GM21515 (cell line): ENCODE data around the gene GNAI3.

Experiments
- ATAC-seq: cut with Tn5 transposase; IDR thresholded peaks from one replicate; pipeline ENCODE4 v1.9.1; 2021; ENCODE audit not compliant: unreplicated experiment

Gene GNAI3

DNA sequence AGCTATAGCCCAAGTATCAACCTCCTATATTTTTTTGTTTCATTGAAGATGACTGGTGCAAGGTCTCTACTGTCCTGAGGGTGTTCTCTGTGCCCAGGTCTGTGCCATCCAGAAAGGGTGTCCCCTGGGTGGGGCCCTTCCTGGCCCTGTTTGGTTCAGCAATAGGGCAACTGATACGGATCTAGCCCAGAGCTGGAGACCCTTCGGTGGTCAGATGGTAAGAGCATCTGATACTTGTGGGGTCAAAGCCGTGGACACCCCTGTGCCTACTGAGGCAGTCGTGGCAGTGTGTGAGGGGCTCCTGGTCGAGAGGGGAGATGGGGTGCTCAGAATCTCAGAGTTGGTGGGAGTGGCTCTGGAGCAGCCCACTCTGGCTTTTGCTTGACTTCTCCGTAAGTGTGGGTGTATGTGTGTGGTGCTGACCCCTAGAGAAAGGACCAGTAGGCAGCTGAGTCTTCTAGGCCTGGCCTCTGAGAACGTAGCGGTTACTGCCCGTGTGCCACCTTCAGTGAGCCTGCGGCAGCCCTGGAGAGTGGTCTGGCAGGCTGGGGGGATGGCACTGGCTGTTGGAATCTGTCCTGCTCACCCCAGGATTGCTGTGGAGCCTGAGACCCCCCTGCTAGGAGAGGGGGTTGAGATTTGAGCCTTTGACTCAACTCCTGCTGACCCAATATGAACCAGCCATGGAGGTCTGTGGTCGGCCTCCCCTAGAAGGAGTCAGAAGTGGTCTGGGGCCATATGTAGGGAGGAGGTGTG lies 73.9 kb downstream of the GNAI3 start:
- no peak for ATAC-seq

DNA sequence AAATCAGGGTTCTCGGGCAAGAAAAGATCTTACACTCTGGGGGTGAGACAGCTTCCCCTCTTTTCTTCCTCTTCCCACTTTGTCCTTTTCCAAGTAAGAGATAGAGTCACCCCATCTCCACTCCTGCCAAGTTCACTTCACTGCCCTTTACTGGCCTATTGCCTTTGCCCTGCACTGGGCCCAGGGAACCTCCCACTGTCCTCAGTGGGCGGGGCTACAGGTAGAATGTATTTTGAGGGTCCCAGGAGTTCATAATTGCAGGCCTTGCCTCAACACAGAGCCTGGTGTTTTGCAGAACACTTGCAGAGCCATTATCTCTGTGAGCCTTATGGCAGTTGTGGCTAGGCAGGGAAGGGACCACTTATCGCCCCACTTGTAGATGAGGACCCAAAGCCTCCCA lies 74.5 kb downstream of the GNAI3 start:
- no peak for ATAC-seq

GRCh38 chr1:109623601-109624161 lies 75.3 kb downstream of the GNAI3 start:
- no peak for ATAC-seq

- ATAC-seq: no peak
Measured at GRCh38 chr1:109624201-109625010, 76.0 kb downstream of the GNAI3 start.

DNA sequence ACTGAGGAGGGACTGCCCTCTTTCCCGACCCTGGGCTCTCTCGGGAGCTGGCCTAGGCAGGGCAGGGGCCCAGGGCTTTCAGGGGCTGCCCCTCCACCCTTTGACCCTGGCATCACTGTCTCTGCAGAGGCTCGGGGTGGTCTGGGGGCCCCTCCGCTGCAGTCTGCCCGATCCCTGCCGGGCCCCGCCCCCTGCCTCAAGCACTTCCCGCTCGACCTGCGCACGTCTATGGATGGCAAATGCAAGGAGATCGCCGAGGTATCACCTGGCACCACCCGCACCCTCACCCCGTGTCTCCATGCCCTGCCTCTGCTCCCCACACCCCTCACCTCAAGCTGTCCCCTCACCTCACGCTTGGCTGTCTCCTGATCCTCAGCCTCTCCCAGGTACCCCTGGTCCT lies 76.8 kb downstream of the GNAI3 start:
- ATAC-seq: no peak

DNA sequence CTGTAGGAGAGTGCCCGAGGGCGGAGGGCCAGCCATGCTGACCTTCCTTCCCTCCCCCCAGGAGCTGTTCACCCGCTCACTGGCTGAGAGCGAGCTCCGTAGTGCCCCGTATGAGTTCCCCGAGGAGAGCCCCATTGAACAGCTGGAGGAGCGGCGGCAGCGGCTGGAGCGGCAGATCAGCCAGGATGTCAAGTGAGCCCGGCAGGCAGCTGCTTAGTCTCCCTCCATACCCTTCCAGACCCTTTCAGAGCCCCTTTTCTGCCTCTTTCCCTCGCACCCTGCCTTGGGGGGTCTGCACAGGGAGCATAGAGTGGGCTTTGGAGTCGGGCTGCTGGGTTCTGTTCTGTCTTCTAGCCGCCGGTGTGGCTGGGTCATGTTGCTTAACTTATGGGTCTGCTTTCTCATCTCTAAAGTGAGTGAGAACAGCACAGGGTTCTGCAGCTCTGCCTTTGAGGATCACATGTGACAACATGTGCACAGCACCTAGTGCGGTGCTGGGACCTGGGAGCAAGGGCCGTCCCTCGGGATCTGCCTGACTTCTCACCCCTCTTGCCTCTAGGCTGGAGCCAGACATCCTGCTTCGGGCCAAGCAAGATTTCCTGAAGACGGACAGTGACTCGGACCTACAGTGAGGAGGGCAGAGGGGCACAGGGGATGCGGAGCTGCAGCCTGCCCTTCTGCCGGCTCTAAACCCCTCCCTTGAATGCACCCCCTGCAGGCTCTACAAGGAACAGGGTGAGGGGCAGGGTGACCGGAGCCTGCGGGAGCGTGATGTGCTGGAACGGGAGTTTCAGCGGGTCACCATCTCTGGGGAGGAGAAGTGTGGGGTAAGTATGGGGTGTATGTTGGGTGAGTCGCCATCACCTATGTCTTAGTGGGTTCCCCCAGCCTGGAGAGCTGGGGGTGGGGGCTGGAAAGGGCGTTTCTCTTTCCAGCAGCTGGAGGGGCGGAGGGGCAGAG lies 77.5 kb downstream of the GNAI3 start:
- ATAC-seq: no peak

DNA sequence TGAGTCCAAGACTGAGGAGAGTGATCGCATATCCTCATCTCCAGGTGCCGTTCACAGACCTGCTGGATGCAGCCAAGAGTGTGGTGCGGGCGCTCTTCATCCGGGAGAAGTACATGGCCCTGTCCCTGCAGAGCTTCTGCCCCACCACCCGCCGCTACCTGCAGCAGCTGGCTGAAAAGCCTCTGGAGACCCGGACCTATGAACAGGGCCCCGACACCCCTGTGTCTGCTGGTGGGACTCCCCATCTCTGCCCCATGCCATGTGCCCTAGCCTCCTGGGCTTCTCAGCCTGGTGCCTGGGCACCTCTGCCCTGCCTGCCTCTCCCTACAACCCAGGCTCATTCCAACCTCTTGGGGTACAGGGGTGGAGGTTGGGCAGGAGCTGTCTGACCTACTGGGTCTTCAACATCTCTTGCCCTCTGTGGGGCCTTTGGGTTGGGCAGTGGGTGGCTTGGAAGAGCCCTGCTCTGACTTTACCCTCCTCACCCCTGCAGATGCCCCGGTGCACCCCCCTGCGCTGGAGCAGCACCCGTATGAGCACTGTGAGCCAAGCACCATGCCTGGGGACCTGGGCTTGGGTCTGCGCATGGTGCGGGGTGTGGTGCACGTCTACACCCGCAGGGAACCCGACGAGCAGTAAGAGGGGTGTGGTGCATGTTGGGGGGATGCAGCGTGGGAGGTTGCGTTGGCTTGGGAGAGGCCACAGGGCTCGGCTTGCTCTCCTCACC lies 78.4 kb downstream of the GNAI3 start:
- no peak for ATAC-seq

- no peak for ATAC-seq
Measured at GRCh38 chr1:109627692-109628399, 79.4 kb downstream of the GNAI3 start.

GRCh38 chr1:109628540-109629321 lies 80.3 kb downstream of the GNAI3 start:
- no peak for ATAC-seq

DNA sequence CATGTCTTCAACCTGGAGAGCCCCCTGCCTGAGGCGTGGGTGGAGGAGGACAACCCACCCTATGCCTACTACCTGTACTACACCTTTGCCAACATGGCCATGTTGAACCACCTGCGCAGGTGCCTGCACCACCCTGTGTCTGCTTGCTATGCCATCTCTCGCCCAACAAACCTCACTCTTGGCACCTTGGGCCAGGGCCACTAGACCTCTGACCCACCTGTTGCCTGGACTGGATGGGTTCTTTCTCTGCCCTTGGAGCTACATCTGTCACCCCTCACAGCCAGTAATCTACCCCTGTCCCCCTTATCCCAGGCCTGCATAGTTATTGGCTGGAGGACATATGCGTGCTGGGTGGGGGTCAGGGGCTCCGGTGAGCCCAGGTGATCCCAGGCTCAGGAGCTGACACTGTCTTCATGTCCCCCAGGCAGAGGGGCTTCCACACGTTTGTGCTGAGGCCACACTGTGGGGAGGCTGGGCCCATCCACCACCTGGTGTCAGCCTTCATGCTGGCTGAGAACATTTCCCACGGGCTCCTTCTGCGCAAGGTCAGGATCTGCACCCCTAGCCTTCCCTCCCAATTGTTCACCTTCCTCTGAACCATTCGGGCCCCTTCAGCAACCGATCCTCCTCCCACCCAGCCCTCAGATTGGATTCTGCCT lies 81.1 kb downstream of the GNAI3 start:
- no peak for ATAC-seq

- no peak for ATAC-seq
Measured at GRCh38 chr1:109630081-109630897, 81.9 kb downstream of the GNAI3 start.

DNA sequence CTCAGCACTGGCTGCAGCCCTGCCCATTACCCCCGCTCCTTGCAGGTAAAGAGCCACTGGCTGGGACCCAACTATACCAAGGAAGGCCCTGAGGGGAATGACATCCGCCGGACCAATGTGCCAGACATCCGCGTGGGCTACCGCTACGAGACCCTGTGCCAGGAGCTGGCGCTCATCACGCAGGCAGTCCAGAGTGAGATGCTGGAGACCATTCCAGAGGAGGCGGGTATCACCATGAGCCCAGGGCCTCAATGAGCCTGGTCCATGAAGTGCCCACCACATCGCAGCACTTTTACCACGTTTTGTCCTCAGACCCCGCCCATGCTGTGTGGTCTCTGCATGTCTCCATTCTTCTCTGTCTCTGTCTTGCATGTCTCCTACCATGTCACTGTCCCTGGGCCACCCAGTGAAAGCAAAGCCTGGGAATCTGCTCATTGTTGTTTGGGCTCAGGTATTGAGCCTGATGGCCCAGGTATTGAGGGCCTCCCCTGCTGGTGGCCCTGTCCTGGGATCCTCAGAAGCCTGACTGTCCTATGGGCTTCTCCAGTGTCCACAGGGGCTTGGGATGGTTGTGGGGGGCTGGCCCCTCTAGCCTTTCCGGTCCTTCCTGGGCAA lies 82.6 kb downstream of the GNAI3 start:
- ATAC-seq: no peak

DNA sequence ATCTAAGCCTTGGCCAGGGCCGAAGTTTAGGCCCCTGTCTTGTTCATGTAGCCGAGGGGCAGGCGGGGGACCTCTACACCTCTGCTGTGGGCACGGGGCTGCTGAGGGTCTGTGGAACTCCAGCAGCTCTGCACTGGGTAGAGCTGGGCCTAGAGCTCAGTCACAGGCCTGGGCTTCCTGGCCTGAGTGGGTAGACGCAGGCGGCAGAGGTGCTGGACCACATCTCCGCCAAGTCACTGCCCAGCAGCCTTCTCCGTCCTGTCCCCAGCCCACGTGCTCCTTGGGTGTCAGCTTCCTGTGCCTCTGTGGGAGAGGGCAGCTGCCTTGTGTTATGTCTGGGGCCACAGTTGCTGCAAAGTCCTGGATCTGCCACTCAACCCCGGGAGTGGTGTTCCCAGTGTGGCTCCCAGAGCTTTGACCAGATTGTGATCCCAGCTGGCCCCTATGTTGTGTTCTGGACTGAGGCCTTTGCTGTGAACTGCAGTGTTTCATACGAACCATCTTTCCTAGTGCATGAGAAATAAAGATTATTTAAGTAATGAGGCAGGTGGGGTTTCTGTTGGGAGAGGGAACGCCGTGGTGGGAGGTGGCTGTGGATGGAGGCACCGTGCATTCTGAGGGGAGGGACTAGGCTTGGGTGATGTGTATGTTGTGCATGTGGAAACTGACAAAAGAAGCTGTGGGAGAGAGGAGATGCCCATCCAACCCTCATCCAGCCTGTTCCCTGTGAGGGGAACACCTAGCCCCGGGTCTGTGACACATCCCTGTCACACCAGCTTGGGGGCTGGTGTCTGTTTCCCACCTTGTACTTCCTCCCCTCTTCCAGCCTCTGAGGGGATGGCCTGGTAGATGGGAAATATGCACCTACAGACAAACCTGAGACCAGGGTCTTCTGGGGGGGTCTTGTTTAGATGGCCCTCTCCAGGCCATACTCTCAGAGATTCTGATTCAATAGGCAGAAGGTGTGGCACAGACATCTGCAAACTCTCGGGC lies 83.4 kb downstream of the GNAI3 start:
- no peak for ATAC-seq

DNA sequence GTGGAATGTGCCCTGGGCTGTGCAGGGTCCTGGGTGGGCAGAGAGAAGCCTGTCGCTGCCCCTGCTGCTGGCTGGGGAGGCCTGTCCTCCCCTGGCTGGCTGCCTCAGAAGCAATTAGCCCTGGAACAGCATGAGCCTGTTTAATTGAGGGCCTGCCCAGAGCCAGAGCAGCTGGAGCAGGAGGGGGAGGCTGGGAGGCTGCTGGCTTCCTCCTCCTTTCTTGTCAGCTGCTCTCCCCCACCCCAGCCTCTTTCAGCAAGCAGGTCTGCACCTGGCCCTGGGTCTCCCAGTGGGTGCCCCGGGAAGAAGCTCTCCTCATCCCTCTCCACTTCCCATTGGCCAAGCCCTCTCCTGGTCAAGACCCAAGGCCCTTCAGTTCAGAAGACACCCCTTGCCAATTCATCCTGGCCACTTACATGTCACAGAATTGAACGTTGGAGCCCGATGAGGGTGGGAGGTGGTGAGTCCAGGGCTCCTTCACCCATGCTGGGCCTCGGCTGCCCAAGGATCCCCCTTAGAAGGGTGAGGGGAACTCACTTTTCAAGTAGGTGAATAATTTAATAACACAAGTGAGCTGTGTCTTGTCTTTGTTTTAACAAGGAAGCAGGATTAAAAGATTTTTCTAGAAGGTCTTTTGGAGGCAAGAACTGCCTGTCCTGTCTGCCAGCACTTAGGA lies 84.4 kb downstream of the GNAI3 start:
- no peak for ATAC-seq

DNA sequence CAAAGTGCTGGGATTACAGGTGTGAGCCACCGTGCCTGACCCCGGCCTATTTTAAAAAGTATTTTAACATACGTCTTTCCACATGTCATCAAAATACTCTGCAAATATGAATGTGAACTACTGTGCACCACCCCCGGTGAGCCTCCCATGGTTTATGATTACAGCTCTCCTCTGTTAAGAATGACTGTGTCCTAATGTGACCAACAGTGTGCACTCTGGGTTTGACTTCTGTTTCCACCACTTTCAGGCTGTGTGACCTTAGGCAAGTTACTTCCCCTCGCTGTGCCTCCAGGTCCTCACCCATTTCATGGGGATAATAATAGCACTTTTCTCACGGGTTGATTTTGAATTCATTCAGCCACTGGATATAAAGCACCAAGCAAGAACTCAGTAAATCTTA lies 85.9 kb downstream of the GNAI3 start:
- ATAC-seq: no peak
